Measurements from ENCODE around the gene UBE4A. TPM values are rescaled to one million over a fixed set of nuclear protein-coding genes. Genes with fewer than 3 reads are reported as not detected.
A peak's percentile ranks its signal among the peaks of the same experiment; 100 is the strongest.

UBE4A gene
- total RNA-seq, 1 experiment from 2014 or later = 30.8 TPM

DNA sequence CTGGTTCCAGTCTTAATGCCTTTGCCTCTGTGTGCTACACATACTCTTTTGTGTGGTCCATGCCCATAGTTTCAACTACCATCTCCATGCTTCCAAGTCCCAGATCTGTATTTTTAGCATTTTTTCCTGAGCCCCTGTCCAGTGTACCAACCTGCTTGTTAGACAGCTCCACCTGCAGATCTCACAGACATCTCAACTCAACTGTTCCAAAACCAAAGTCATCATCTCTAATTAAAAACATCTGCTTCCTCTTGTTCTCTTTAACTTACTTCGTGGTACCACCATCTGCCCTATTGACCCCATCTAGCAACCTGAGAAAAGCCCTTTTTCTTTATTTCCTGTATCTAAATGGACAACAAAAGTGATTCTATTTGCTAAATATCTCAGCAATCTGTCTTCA lies 68.3 kb downstream of the UBE4A start:
- CTCF ChIA-PET = interaction anchor here (0.6 kb wide), 1 partner anchor 1353 kb away, joined by 4 read pairs; no protein-coding TSS in a partner anchor
- intact Hi-C loops (cut with micrococcal nuclease; ENCODE audit: unreplicated experiment) = no loop called here
- Mint-ChIP-seq H3K27ac (ENCODE audit: unreplicated experiment) (no peak overlapping the region), H3K9me3 (ENCODE audit: low read depth, unreplicated experiment) (no peaks in the 10 kb centered on the region), H3K4me3 (ENCODE audit: low read depth, unreplicated experiment) (no peak overlapping the region), H3K36me3 (ENCODE audit: insufficient read depth, unreplicated experiment) (peaks cover 7% of the 10 kb centered on the region), H3K4me1 (ENCODE audit: low read depth, unreplicated experiment) (peaks cover 27% of the 10 kb centered on the region), H3K27me3 (ENCODE audit: unreplicated experiment) (no peaks in the 10 kb centered on the region)
- DNase-seq = no peak
- BruUV-seq (replicated peaks) = no TSS peak
- TF ChIP-seq CTCF (IDR thresholded peaks at IDR 0.05; ENCODE audit: unreplicated experiment) = no peak

- BruUV-seq (replicated peaks) = no TSS peak
- H3K4me3 Mint-ChIP-seq (ENCODE audit: low read depth, unreplicated experiment) = no peak overlapping the region
- DNase-seq = no peak
- CTCF ChIA-PET = no interaction called here
- H3K9me3 Mint-ChIP-seq (ENCODE audit: low read depth, unreplicated experiment) = no peaks in the 10 kb centered on the region
- peaks cover 20% of the 10 kb centered on the region for H3K36me3 Mint-ChIP-seq (ENCODE audit: insufficient read depth, unreplicated experiment)
- intact Hi-C loops (cut with micrococcal nuclease; ENCODE audit: unreplicated experiment) = no loop called here
- H3K4me1 Mint-ChIP-seq (ENCODE audit: low read depth, unreplicated experiment) = peaks cover 18% of the 10 kb centered on the region
- no peak for TF ChIP-seq CTCF (IDR thresholded peaks at IDR 0.05; ENCODE audit: unreplicated experiment)
- H3K27ac Mint-ChIP-seq (ENCODE audit: unreplicated experiment) = no peak overlapping the region
- H3K27me3 Mint-ChIP-seq (ENCODE audit: unreplicated experiment) = no peaks in the 10 kb centered on the region
These were observed 71.6 kb downstream of the UBE4A start for GRCh38 chr11:118430956-118431355.

- peaks cover 50% of the 10 kb centered on the region for H3K36me3 Mint-ChIP-seq (ENCODE audit: insufficient read depth, unreplicated experiment)
- H3K9me3 Mint-ChIP-seq (ENCODE audit: low read depth, unreplicated experiment) = no peaks in the 10 kb centered on the region
- peaks cover 9% of the 10 kb centered on the region for H3K4me1 Mint-ChIP-seq (ENCODE audit: low read depth, unreplicated experiment)
- DNase-seq = no peak
- peak overlapping the region; percentile 67 for H3K27ac Mint-ChIP-seq (ENCODE audit: unreplicated experiment)
- CTCF ChIA-PET = interaction anchor here (0.7 kb wide), 1 partner anchor 159 kb away, joined by 3 read pairs; no protein-coding TSS in a partner anchor
- no peaks in the 10 kb centered on the region for H3K27me3 Mint-ChIP-seq (ENCODE audit: unreplicated experiment)
- no peak for TF ChIP-seq CTCF (IDR thresholded peaks at IDR 0.05; ENCODE audit: unreplicated experiment)
- no TSS peak for BruUV-seq (replicated peaks)
- peak overlapping the region; percentile 88 for H3K4me3 Mint-ChIP-seq (ENCODE audit: low read depth, unreplicated experiment)
- intact Hi-C loops (cut with micrococcal nuclease; ENCODE audit: unreplicated experiment) = no loop called here
These were observed 74.7 kb downstream of the UBE4A start for GRCh38 chr11:118434123-118434552.

GRCh38 chr11:118434553-118435289 lies 75.3 kb downstream of the UBE4A start:
- intact Hi-C loops (cut with micrococcal nuclease; ENCODE audit: unreplicated experiment) = loop anchor here (5.0 kb wide), 1 partner anchor 32 kb away; the partner anchor contains the start of gene ATP5MG
- no TSS peak for BruUV-seq (replicated peaks)
- Mint-ChIP-seq H3K4me1 (ENCODE audit: low read depth, unreplicated experiment) (peaks cover 9% of the 10 kb centered on the region), H3K27me3 (ENCODE audit: unreplicated experiment) (no peaks in the 10 kb centered on the region), H3K4me3 (ENCODE audit: low read depth, unreplicated experiment) (peak overlapping the region; percentile 88), H3K27ac (ENCODE audit: unreplicated experiment) (peak overlapping the region; percentile 67), H3K9me3 (ENCODE audit: low read depth, unreplicated experiment) (no peaks in the 10 kb centered on the region), H3K36me3 (ENCODE audit: insufficient read depth, unreplicated experiment) (peaks cover 50% of the 10 kb centered on the region)
- TF ChIP-seq CTCF (IDR thresholded peaks at IDR 0.05; ENCODE audit: unreplicated experiment) = no peak
- CTCF ChIA-PET = interaction anchor here (0.7 kb wide), 1 partner anchor 159 kb away, joined by 3 read pairs; no protein-coding TSS in a partner anchor
- DNase-seq = peak; percentile 22

All from Calu3 (cell line).